Memory B cell (primary cell): ENCODE data around the gene DGKD.
"Not testable (repeated sequence)": the region's sequence is repeated elsewhere in the genome, so short reads cannot be mapped to it uniquely, and the experiment has no call there.

Experiments used
- ATAC-seq: fragments of 150-1000 bp; cut with Tn5 transposase; 2 replicates; pipeline ENCODE4 v1.10.0; 2021; ENCODE audit warnings: low read depth, mild to moderate bottlenecking, moderate library complexity
- DNase-seq, 2 donors: peaks; one replicate each; pipeline ENCODE4 v3.0.0; 2022; ENCODE audit warnings: low spot score in 2 of 2
- H3K27ac Mint-ChIP-seq: one replicate; pipeline ENCODE4 v1.8.0; 2022; ENCODE audit warnings: mild to moderate bottlenecking, moderate library complexity, mixed read lengths
- H3K27me3 Mint-ChIP-seq: one replicate; pipeline ENCODE4 v1.8.0; 2022; ENCODE audit warnings: mixed read lengths
- H3K36me3 Mint-ChIP-seq: one replicate; pipeline ENCODE4 v1.8.0; 2022; ENCODE audit warnings: mild to moderate bottlenecking, mixed read lengths
- H3K4me1 Mint-ChIP-seq: one replicate; pipeline ENCODE4 v1.8.0; 2022; ENCODE audit warnings: mixed read lengths
- H3K4me3 Mint-ChIP-seq: one replicate; pipeline ENCODE4 v1.8.0; 2022; ENCODE audit warnings: mild to moderate bottlenecking, moderate library complexity, mixed read lengths
- H3K9me3 Mint-ChIP-seq: one replicate; pipeline ENCODE4 v1.8.0; 2022; ENCODE audit warnings: mixed read lengths

The DGKD gene

DNA sequence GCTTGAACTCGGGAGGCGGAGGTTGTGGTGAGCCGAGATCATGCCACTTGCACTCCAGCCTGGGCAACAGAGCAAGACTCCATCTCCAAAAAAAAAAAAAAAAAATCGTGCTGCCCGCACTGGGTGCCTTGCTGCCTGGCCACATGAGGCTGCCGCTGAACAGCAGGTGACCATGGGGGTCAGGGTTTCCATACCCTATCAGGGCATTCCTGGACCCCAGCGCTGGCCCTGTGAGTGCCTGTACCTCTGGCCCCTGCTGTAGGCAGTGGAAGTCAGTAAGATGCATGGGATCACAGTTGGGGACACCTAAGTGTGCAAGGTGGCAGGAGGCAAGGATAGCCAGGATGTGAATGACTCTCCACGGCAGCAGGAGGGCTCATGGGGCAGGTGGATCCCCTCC lies 27.8 kb upstream of the DGKD start:
- no peaks in the 10 kb centered on the region for H3K9me3 Mint-ChIP-seq
- H3K36me3 Mint-ChIP-seq = no peaks in the 10 kb centered on the region
- no peaks in the 10 kb centered on the region for H3K27me3 Mint-ChIP-seq
- H3K4me1 Mint-ChIP-seq = peaks cover 44% of the 10 kb centered on the region
- ATAC-seq (no peak), DNase-seq (no peak)
- no peak overlapping the region for H3K27ac Mint-ChIP-seq
- no peak overlapping the region for H3K4me3 Mint-ChIP-seq

DNA sequence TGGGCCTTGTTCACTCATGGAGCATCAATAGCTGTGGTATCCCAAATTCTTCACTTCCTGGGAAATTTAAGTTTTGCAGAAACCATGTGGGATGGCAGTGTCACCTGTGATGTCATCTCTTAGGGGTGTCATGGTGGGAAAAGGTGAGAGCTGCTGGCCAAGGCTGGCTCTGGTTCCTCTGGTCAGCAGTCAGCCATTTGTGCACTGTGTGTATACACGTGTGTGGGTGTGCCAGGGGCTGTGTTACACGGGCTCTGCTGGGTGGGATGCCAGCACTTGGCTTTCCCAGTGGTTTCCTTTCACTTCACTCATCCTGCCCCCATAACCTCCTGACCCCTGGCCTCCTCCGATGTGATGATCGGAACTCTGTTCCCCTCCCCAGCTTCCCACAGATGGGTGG lies 25.4 kb upstream of the DGKD start:
- no peaks in the 10 kb centered on the region for H3K9me3 Mint-ChIP-seq
- H3K27ac Mint-ChIP-seq = peak overlapping the region; percentile 70
- peaks cover 44% of the 10 kb centered on the region for H3K4me1 Mint-ChIP-seq
- H3K36me3 Mint-ChIP-seq = no peaks in the 10 kb centered on the region
- no peak for DNase-seq
- no peak overlapping the region for H3K4me3 Mint-ChIP-seq
- no peak for ATAC-seq
- H3K27me3 Mint-ChIP-seq = no peaks in the 10 kb centered on the region

DNA sequence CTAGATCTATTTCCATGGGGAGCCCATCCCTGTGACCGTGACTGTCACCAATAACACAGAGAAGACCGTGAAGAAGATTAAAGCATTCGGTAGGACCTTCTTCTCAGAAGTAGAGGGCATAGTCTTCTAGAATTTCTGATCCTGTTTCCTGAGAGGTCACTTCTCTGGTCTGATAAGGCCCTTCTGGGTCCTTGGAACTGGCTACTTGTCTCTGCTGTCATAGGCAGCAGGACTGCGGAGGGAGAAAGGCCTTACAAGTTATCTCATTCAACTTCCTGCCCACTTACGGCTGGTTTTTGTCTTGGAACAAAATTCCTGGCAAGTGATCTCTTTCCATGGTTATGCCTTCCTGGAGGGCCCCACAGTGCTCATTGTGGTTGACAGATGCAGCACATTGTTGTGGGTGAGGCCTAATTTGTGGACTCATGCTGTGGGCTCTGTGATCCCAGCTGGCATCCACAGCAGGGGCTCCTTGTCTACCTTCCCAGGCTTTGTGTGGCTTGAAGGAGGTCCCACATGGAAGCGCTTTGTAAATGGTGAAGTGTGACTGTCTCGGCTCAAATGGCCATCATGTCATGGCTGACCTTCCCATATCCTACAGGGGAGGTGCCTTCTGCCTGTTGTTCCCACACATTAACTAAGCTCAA lies 24.7 kb upstream of the DGKD start:
- no peak for ATAC-seq
- DNase-seq = no peak
- Mint-ChIP-seq H3K36me3 (no peaks in the 10 kb centered on the region), H3K27me3 (no peaks in the 10 kb centered on the region), H3K9me3 (no peaks in the 10 kb centered on the region), H3K4me3 (no peak overlapping the region), H3K4me1 (peaks cover 44% of the 10 kb centered on the region), H3K27ac (peak overlapping the region; percentile 70)

DNA sequence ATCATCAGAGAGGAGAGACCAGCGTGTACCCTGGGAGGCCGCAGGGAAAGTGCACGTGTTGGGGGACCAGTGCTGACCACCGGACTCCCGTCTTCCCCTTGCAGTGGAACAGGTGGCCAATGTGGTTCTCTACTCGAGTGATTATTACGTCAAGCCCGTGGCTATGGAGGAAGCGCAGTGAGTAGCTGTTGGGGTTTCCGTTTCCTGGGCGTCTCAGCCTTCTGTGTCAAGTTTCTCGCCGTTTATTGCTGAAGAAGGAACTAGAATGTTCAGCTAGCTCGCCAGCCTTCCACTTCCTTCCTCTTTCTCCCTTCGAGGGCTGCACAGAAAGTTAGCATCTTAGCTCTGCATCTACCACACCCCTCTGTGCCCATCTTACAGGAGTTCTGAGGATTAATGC lies 22.8 kb upstream of the DGKD start:
- Mint-ChIP-seq H3K36me3 (no peaks in the 10 kb centered on the region), H3K27me3 (no peaks in the 10 kb centered on the region), H3K4me1 (peaks cover 40% of the 10 kb centered on the region), H3K27ac (peak overlapping the region; percentile 86), H3K9me3 (no peaks in the 10 kb centered on the region), H3K4me3 (peak overlapping the region; percentile 41)
- DNase-seq = peak; percentile 66 to 86
- ATAC-seq = peak; percentile 94

DNA sequence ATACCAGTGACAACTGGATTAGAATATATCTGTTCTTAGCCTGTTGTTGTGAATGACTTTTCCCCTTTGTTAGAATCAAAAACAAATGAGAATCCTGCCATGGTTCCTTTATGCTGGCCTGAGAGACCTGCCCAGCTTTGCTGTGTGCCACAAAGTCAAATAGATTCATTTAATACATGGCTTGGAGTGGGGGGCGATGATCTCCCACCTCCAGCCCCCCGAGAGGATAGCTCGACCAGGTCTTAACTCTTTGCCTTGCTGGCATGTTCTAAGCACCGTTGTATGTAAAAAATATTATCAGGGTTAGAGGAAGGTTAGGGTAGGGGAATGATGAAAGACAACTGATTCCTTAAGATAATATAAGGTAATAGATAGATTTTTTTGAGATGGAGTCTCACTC lies 22.2 kb upstream of the DGKD start:
- ATAC-seq = no peak
- H3K4me3 Mint-ChIP-seq = peak overlapping the region; percentile 41

DNA sequence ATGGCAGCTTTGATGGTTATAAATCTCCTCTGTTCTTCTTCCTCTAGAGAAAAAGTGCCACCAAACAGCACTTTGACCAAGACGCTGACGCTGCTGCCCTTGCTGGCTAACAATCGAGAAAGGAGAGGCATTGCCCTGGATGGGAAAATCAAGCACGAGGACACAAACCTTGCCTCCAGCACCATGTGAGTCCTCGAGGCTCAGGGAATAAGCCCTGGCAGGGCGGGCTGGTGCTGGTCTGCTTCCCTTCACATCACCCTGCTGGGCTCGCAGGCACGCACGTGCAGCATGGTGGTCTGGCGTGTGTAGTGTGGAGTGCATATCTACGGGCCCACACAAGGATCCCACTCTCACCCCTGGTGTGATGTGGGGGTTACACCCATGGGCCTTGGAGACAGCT lies 19.4 kb upstream of the DGKD start:
- no peak overlapping the region for H3K27ac Mint-ChIP-seq
- no peak for ATAC-seq
- peaks cover 46% of the 10 kb centered on the region for H3K4me1 Mint-ChIP-seq

More for the DNA sequence above, 22.2 kb upstream of the DGKD start:
- Mint-ChIP-seq H3K27ac (peak overlapping the region; percentile 86), H3K4me1 (peaks cover 37% of the 10 kb centered on the region), H3K36me3 (no peaks in the 10 kb centered on the region), H3K27me3 (no peaks in the 10 kb centered on the region), H3K9me3 (no peaks in the 10 kb centered on the region)
- no peak for DNase-seq

DNA sequence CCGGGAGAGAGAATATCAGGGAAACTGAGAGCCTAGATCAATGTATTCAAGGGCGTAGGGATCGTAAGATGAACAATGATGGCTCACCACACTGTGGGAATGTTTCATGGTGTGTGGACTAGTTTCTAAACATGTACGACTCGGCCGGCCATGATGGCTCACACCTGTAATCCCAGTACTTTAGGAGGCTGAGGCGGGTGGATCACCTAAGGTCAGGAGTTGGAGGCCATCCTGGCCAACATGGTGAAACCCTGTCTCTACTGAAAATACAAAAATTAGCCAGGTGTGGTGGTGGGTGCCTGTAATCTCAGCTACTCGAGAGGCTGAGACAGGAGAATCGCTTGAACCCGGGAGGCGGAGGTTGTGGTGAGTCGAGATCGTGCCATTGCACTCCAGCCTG lies 18.2 kb upstream of the DGKD start:
- not testable (repeated sequence) for H3K27ac Mint-ChIP-seq, H3K27me3 Mint-ChIP-seq, H3K9me3 Mint-ChIP-seq, H3K36me3 Mint-ChIP-seq, H3K4me3 Mint-ChIP-seq, ATAC-seq, DNase-seq
- peaks cover 38% of the 10 kb centered on the region for H3K4me1 Mint-ChIP-seq

More for the DNA sequence above, 19.4 kb upstream of the DGKD start:
- Mint-ChIP-seq H3K27me3 (no peaks in the 10 kb centered on the region), H3K36me3 (no peaks in the 10 kb centered on the region), H3K4me3 (no peak overlapping the region), H3K9me3 (no peaks in the 10 kb centered on the region)
- no peak for DNase-seq

DNA sequence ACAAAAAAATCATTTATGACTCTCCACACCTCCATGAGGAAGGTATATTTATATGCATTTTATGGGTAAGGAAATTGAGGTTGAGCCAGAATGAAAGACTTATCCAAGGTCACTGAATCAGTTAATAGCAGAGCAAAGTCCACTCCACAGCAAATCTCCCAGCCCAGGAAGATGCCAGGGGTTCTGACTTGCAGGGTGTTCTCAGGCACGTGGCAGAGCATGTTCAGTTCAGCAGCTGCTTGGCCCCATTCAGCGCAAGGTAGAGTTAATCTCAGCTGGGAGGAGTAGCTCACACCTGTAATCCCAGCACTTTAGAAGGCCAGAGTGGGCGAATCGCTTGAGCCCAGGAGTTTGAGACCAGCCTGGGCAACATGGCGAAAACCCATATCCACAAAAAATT lies 17.8 kb upstream of the DGKD start:
- Mint-ChIP-seq H3K9me3 (no peaks in the 10 kb centered on the region), H3K36me3 (no peaks in the 10 kb centered on the region), H3K4me3 (no peak overlapping the region), H3K27ac (no peak overlapping the region), H3K4me1 (peaks cover 34% of the 10 kb centered on the region), H3K27me3 (no peaks in the 10 kb centered on the region)
- DNase-seq = no peak
- ATAC-seq = no peak

DNA sequence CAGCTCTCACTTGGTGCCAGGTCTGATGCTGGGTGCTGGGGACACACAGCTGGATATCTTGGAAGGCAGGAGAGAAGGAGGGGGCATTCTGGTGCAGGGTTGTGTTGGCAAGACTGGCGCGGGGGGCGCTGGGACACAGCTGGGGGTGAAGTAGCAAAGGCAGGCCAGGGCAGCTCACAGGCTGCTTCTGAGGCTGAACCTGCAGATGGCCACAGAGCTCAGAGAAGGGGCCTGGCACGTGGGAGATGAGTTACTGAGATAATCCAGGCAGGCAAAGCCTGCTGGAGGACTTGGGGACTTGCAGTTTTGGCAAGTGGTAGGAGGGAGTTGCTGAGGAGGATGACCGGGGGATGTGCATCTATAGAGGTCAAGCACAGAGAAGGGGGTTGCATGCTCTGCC lies 16.2 kb upstream of the DGKD start:
- no peaks in the 10 kb centered on the region for H3K36me3 Mint-ChIP-seq
- ATAC-seq = no peak
- H3K4me3 Mint-ChIP-seq = no peak overlapping the region
- no peaks in the 10 kb centered on the region for H3K27me3 Mint-ChIP-seq
- no peak for DNase-seq
- H3K9me3 Mint-ChIP-seq = no peaks in the 10 kb centered on the region
- no peak overlapping the region for H3K27ac Mint-ChIP-seq
- H3K4me1 Mint-ChIP-seq = peaks cover 27% of the 10 kb centered on the region

DNA sequence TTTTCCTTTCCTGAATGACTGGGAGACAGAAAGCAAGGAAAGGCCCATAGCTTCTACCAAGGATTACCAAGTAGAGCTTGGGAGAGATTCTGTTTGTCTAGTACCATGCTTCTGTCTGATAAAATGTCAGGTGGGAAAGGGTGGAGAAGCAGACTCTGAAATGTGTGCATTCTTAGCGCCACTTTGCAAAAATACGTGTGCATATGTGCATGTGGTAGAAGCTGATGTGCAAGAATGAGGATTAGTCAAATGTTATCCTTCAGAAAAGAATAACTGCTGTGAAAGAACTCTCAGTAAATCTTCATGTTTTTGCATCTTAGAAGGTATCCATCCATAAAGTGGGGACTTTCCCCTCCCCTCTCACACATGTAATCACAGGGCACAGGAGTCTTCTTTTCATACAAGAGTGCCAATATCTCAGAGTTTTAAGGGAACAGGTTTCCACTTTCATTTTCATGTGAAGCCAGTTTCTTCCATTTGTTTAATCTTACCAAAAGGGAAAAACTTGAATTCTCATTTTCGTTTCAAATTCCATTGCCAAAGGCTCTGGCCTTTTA lies 15.4 kb upstream of the DGKD start:
- no peaks in the 10 kb centered on the region for H3K27me3 Mint-ChIP-seq
- H3K9me3 Mint-ChIP-seq = no peaks in the 10 kb centered on the region

DNA sequence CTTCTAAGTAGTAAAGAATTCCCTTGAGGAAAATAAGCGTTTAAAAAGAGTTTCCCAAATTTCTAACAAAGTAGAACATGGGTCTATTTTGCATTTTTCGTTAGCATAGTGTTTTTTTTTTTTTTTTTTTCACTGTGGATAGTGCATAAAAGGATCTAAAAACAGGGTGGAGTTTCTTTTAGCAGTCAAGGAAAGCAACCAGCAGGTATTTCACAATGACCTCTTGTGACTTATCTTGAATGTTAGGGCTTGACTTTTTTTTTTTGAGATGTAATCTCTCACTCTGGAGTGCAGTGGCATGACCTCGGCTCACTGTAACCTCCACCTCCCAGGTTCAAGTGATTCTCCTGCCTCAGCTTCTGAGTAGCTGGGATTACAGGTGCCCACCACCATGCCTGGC lies 14.9 kb upstream of the DGKD start:
- ATAC-seq = no peak
- Mint-ChIP-seq H3K9me3 (no peaks in the 10 kb centered on the region), H3K4me3 (no peak overlapping the region), H3K27me3 (no peaks in the 10 kb centered on the region), H3K36me3 (no peaks in the 10 kb centered on the region), H3K4me1 (peaks cover 21% of the 10 kb centered on the region), H3K27ac (no peak overlapping the region)
- DNase-seq = no peak

More for the DNA sequence above, 15.4 kb upstream of the DGKD start:
- ATAC-seq (peak; percentile 79), DNase-seq (no peak)
- H3K36me3 Mint-ChIP-seq = no peaks in the 10 kb centered on the region
- peaks cover 26% of the 10 kb centered on the region for H3K4me1 Mint-ChIP-seq
- H3K27ac Mint-ChIP-seq = peak overlapping the region; percentile 48
- no peak overlapping the region for H3K4me3 Mint-ChIP-seq

DNA sequence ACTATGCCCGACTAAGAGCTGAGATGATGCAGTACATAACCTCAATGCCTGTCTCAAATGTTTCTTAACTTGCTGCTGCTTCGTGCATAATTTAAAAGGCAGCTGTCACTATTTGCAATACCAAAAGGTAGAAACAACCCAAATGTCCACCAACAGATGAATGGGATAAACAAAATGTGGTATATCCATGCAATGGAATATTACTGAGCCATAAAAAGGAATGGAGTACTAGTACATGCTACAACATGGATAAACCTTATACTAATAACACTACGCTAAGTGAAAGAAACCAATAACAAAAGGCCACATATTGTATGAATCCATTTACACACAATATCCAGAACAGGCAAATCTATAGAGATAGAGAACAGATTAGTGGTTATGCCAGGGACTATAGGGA lies 13.0 kb upstream of the DGKD start:
- peaks cover 21% of the 10 kb centered on the region for H3K4me1 Mint-ChIP-seq
- DNase-seq (no peak), ATAC-seq (no peak)
- no peak overlapping the region for H3K27ac Mint-ChIP-seq
- no peaks in the 10 kb centered on the region for H3K27me3 Mint-ChIP-seq
- no peak overlapping the region for H3K4me3 Mint-ChIP-seq
- H3K36me3 Mint-ChIP-seq = no peaks in the 10 kb centered on the region
- H3K9me3 Mint-ChIP-seq = no peaks in the 10 kb centered on the region

DNA sequence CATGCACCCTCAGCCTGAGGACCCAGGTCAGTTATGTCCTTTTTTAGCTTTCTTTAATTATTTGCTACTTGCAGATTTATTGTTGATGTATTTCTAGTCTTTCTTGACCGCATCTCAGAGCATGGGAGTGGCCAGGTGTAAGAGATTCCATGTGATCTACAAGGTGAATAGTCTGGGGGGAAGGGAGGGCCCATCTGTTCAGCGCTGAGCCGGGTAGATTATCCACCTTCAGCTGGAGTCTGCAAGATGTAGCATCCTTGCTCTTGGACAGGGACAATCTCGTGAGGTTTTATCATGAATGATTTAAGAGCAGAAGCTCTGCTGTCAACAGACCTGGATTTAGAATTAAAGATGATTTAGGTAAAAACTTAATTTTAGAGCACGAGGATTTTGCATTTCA lies 12.0 kb upstream of the DGKD start:
- Mint-ChIP-seq H3K9me3 (no peaks in the 10 kb centered on the region), H3K27me3 (no peaks in the 10 kb centered on the region), H3K4me3 (no peak overlapping the region), H3K36me3 (no peaks in the 10 kb centered on the region), H3K27ac (no peak overlapping the region), H3K4me1 (peaks cover 25% of the 10 kb centered on the region)
- DNase-seq (no peak), ATAC-seq (no peak)

DNA sequence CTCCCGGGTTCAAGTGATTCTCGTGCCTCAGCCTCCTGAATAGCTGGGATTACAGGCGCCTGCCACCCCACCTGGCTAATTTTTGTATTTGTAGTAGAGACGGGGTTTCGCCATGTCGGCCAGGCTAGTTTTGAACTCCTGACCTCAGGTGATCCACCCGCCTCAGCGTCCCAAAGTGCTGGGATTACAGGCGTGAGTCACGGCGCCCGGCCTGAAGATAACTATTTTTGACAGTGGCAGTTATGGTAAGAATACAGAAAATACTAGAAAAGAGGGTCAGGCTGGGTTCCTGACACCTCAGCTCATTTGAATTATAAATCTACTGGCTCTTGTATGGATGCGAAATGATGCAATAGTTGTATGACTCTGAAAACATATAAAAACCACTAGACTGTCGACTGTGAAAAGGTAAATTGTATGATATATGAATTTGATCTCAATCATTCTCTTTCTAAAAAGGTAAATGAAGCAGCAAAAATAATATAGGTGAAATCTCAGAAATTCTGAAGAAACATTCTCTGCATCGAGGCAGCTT lies 11.1 kb upstream of the DGKD start:
- ATAC-seq = no peak
- no peaks in the 10 kb centered on the region for H3K27me3 Mint-ChIP-seq
- peaks cover 25% of the 10 kb centered on the region for H3K4me1 Mint-ChIP-seq
- DNase-seq = no peak
- no peak overlapping the region for H3K4me3 Mint-ChIP-seq
- no peaks in the 10 kb centered on the region for H3K36me3 Mint-ChIP-seq
- H3K27ac Mint-ChIP-seq = no peak overlapping the region
- no peaks in the 10 kb centered on the region for H3K9me3 Mint-ChIP-seq

DNA sequence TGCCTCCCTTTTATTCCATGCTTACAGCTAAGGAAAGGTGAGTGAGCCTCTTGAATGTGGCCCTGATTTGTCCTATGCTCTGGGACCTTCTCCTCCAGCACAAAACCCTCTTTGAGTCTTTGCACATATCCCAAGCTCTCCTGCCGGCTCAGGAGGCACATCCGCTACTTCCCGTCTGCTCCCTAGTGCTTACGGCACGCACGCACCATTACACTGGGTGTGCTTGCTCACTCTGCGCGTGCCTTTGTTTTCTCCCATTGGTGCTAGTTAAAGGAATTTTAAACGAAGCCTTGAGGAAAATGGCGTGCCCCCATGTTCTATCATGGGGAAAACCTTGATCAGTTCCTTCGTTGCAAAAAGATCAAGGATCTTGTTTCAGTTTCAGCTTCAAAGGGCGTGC lies 7.9 kb upstream of the DGKD start:
- Mint-ChIP-seq H3K4me3 (no peak overlapping the region), H3K4me1 (peaks cover 39% of the 10 kb centered on the region), H3K9me3 (no peaks in the 10 kb centered on the region), H3K27me3 (no peaks in the 10 kb centered on the region), H3K36me3 (no peaks in the 10 kb centered on the region), H3K27ac (no peak overlapping the region)
- no peak for ATAC-seq
- DNase-seq = no peak
